GM12878 (cell line): ENCODE measurements around the gene RALGPS2. TPM values are rescaled to one million over a fixed set of nuclear protein-coding genes. Genes with fewer than 3 reads are reported as not detected.

Source experiments
- ATAC-seq: fragments of 200-7000 bp; cut with Tn5 transposase; 3 replicates; pipeline ENCODE4 v1.9.1; 2020; ENCODE audit warnings: mild to moderate bottlenecking, moderate library complexity
- BruUV-seq: library from RNA; stranded (reverse); fragments of 400-500 nt; replicated peaks from 2 replicates; lab custom pipeline; 2021; lab: Mats Ljungman, UMichigan
- CTCF ChIA-PET: fragments of 300-600 bp; sonication (Branson Sonifier 250); formaldehyde crosslinking; extraction: SDS; loops from one replicate; lab custom pipeline; 2021; ENCODE audit warnings: inconsistent platforms; lab: Yijun Ruan, JAX
- POLR2A ChIA-PET: fragments of 350-600 bp; formaldehyde crosslinking; extraction: SDS; loops from one replicate; lab custom pipeline; 2021; ENCODE audit warnings: inconsistent platforms; lab: Charles Lee
- RAD21 ChIA-PET: fragments of 300-600 bp; sonication (Branson Sonifier 250); formaldehyde crosslinking; loops from one replicate; lab custom pipeline; 2023; ENCODE audit warnings: antibody characterized with exemption; ENCODE audit not compliant: unreplicated experiment; lab: Charles Lee
- SMC1A ChIA-PET: fragments of 300-600 bp; sonication (Branson Sonifier 250); formaldehyde crosslinking; loops from one replicate; lab custom pipeline; 2023; ENCODE audit not compliant: unreplicated experiment, uncharacterized antibody; lab: Charles Lee
- DNase-seq: peaks from one replicate; pipeline ENCODE4 v3.0.0-alpha.2; 2011; ENCODE audit warnings: low read depth, low spot score
- FAIRE-seq: peaks from 3 replicates; lab custom pipeline; 2011; peaks lifted over from hg19 to GRCh38; lab: Jason Lieb, UNC
- H2AFZ ChIP-seq: 2 replicates; pipeline ENCODE4 v1.6.0; 2011; ENCODE audit warnings: low read depth, low read length, control low read depth; ENCODE audit not compliant: control insufficient read depth
- H3K27ac ChIP-seq: 2 replicates; pipeline ENCODE4 v1.5.1; 2011; ENCODE audit warnings: control low read depth; ENCODE audit not compliant: control insufficient read depth, insufficient read depth
- H3K27me3 ChIP-seq, 2 experiments: replicated peaks in 1 of 2; 2 replicates each; pipeline versions ENCODE4 v1.6.0 to v1.6.1; 2011; ENCODE audit warnings: low read length in 1 of 2; ENCODE audit not compliant: control insufficient read depth in 2 of 2, insufficient read depth in 2 of 2
- H3K36me3 ChIP-seq, 2 experiments: 2 replicates each; pipeline ENCODE4 v1.5.1; 2011; ENCODE audit warnings: low read length in 1 of 2; ENCODE audit not compliant: control insufficient read depth in 2 of 2, insufficient read depth in 2 of 2
- H3K4me1 ChIP-seq: 2 replicates; pipeline ENCODE4 v1.6.1; 2011; ENCODE audit warnings: mild to moderate bottlenecking, low read length, moderate library complexity, mixed read lengths; ENCODE audit not compliant: control insufficient read depth, insufficient read depth
- H3K4me2 ChIP-seq: 2 replicates; pipeline ENCODE4 v1.6.0; 2011; ENCODE audit warnings: control low read depth; ENCODE audit not compliant: control insufficient read depth, insufficient read depth
- H3K4me3 ChIP-seq: fragments of 200-600 bp; sonication (generic); 2 replicates; pipeline ENCODE4 v1.5.1; 2016
- H3K79me2 ChIP-seq: 2 replicates; pipeline ENCODE4 v1.6.0; 2011; ENCODE audit warnings: low read length; ENCODE audit not compliant: control insufficient read depth, insufficient read depth
- H3K9ac ChIP-seq: 2 replicates; pipeline ENCODE4 v1.8.0; 2011; ENCODE audit warnings: low read length, control low read depth, mixed read lengths; ENCODE audit not compliant: control insufficient read depth, insufficient read depth
- H3K9me3 ChIP-seq: replicated peaks from 3 replicates; pipeline ENCODE4 v1.5.1; 2011; ENCODE audit warnings: mild to moderate bottlenecking, low read length; ENCODE audit not compliant: control insufficient read depth, insufficient read depth
- H4K20me1 ChIP-seq: 2 replicates; pipeline ENCODE4 v1.6.0; 2011; ENCODE audit not compliant: control insufficient read depth, insufficient read depth
- BACH1 ChIP-seq: fragments of 450-650 bp; IDR thresholded peaks from 2 replicates; pipeline ENCODE4 v1.6.1; 2017; ENCODE audit warnings: mild to moderate bottlenecking, borderline replicate concordance
- BMI1 ChIP-seq: fragments of 450-650 bp; IDR thresholded peaks from 2 replicates; pipeline ENCODE4 v1.6.1; 2016; ENCODE audit warnings: mild to moderate bottlenecking, moderate library complexity, borderline replicate concordance
- CBX3 ChIP-seq: fragments of 200-600 bp; sonication (generic); IDR thresholded peaks from 2 replicates; pipeline ENCODE4 v1.6.1; 2016; ENCODE audit warnings: low read depth, borderline replicate concordance
- EGR1 ChIP-seq, 2 experiments: IDR thresholded peaks; 1 replicate in 1 of 2; 2 replicates in 1 of 2; pipeline ENCODE4 v1.6.1; 2011 to 2012; ENCODE audit warnings: low read depth in 2 of 2, low read length in 2 of 2, borderline replicate concordance in 1 of 2, mild to moderate bottlenecking in 1 of 2, moderate library complexity in 1 of 2
- FOXK2 ChIP-seq: fragments of 450-650 bp; IDR thresholded peaks from 2 replicates; pipeline ENCODE4 v1.6.1; 2017; ENCODE audit warnings: mild to moderate bottlenecking, moderate library complexity
- GABPA ChIP-seq: IDR thresholded peaks from 2 replicates; pipeline ENCODE4 v1.6.1; 2014; ENCODE audit warnings: antibody characterized with exemption, low read depth, mild to moderate bottlenecking, inconsistent platforms
- KLF5 ChIP-seq: fragments of 450-650 bp; IDR thresholded peaks from 2 replicates; pipeline ENCODE4 v1.6.1; 2014; ENCODE audit warnings: mild to moderate bottlenecking; ENCODE audit not compliant: partially characterized antibody
- MTA2 ChIP-seq: fragments of 450-650 bp; IDR thresholded peaks from 2 replicates; pipeline ENCODE4 v1.6.1; 2016; ENCODE audit warnings: low read depth, mild to moderate bottlenecking, moderate library complexity
- MTA3 ChIP-seq: IDR thresholded peaks from 2 replicates; pipeline ENCODE4 v1.6.1; 2012; ENCODE audit warnings: low read length, inconsistent platforms, borderline replicate concordance
- STAT1 ChIP-seq: fragments of 450-650 bp; conservative IDR thresholded peaks from 2 replicates; pipeline ENCODE4 v1.6.1; 2014; ENCODE audit warnings: antibody characterized with exemption, mild to moderate bottlenecking
- TAF1 ChIP-seq: IDR thresholded peaks from 2 replicates; pipeline ENCODE4 v1.6.1; 2011; ENCODE audit warnings: mild to moderate bottlenecking, low read depth, low read length, borderline replicate concordance
- ZNF207 ChIP-seq: fragments of 450-650 bp; IDR thresholded peaks from 2 replicates; pipeline ENCODE4 v1.6.1; 2014; ENCODE audit warnings: antibody characterized with exemption, mild to moderate bottlenecking, borderline replicate concordance
- ZNF274 ChIP-seq: IDR thresholded peaks from one replicate; pipeline ENCODE4 v1.8.0; 2011; ENCODE audit not compliant: insufficient read length, insufficient read depth
- ZSCAN29 ChIP-seq: fragments of 450-650 bp; IDR thresholded peaks from 2 replicates; pipeline ENCODE4 v1.6.1; 2017; ENCODE audit warnings: mild to moderate bottlenecking, moderate library complexity
- WGBS: methylation state at CpG from one replicate; pipeline ENCODE4 v1.1.6; 2016; ENCODE audit warnings: low lambda C conversion rate; ENCODE audit not compliant: insufficient replicate concordance, insufficient coverage; ENCODE audit errors: missing lambda C conversion rate; 5-methylcytosine and 5-hydroxymethylcytosine counted together
- in situ Hi-C: fragments of 300-500 bp; cut with MboI; formaldehyde crosslinking; loops from 9 replicates; pipeline ENCODE4 v1.14.3; 2018; ENCODE audit warnings: mixed read lengths
- intact Hi-C: fragments of 100-400 bp; cut with micrococcal nuclease; formaldehyde crosslinking; loops from one replicate; pipeline ENCODE4 v1.14.2; 2022; ENCODE audit not compliant: unreplicated experiment
- polyA plus RNA-seq, 11 experiments: library from polyadenylated mRNA; depleted of rRNA in 4 of 11; unstranded in 6 of 11; stranded (reverse) in 5 of 11; fragments of >200 nt; fragmentation: Nextera tagmentation in 4 of 11; fragmentation: Illumina TruSeq in 1 of 11; extraction: Ambion mirVana in 4 of 11; extraction: Trizol in 1 of 11; gene quantifications; 1 replicate in 1 of 11; 2 replicates in 10 of 11; pipeline versions ENCODE4 v1.2.1 to v1.2.3, GENCODE V29; 2011 to 2016; ENCODE audit warnings: inconsistent platforms in 2 of 11, missing spikeins in 2 of 11, low read depth in 1 of 11
- total RNA-seq, 4 experiments: library from RNA; depleted of rRNA in 3 of 4; stranded (reverse); fragments of >200 nt in 3 of 4; fragmentation: Illumina TruSeq in 1 of 4; extraction: Trizol in 1 of 4; gene quantifications; 2 replicates each; pipeline versions ENCODE4 v1.2.1 to v1.2.3, GENCODE V29; 2013 to 2021
- TF ChIP-seq, protein P1 (sequence below): fragments of 450-650 bp; IDR thresholded peaks from 2 replicates; pipeline ENCODE4 v1.6.1; 2017; ENCODE audit warnings: mild to moderate bottlenecking
- TF ChIP-seq, protein P2 (sequence below): IDR thresholded peaks from 2 replicates; pipeline ENCODE4 v1.6.1; 2012; ENCODE audit warnings: low read depth, low read length, improper control_type of control experiment
- TF ChIP-seq, protein P3 (sequence below): fragments of 150-350 bp; IDR thresholded peaks from 2 replicates; pipeline ENCODE4 v1.6.1; 2016; ENCODE audit warnings: low read depth, low read length
- TF ChIP-seq, protein P4 (sequence below): IDR thresholded peaks from 2 replicates; pipeline ENCODE4 v1.6.1; 2011; ENCODE audit warnings: borderline replicate concordance, low read depth, mild to moderate bottlenecking, moderate library complexity, low read length; ENCODE audit not compliant: insufficient read depth, poor library complexity, severe bottlenecking

RALGPS2 gene
- total and polyA plus RNA-seq, 10 of the 15 experiments (the other 5 are each of a cell fraction or from before 2014, with no cell fraction given): 0.08 to 3.7 (median 0.50) TPM

DNA sequence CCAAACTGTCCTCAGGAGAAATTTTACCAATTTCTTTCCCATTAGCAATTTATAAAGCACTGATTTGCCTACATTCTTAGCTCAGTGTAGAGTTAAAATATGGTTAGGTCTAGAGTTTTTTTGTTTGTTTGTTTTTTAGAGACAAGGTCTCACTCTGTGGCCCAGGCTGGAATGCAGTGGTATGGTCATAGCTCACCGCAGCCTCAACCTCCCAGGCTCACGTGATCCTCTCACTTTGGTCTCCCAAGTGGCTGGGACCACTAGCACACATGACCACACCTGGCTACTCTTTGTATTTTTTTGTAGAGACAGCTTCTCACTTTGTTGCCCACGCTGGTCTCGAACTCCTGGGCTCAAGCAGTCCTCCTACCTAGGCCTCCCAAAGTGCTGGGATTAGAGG, 10.6 kb upstream of the RALGPS2 start:
- Histone ChIP-seq H3K9ac (no peak overlapping the region), H3K4me2 (no peak overlapping the region), H3K27me3 (no peaks in the 10 kb centered on the region), H2AFZ (no peak overlapping the region), H3K4me3 (no peak overlapping the region), H3K27ac (no peak overlapping the region), H3K9me3 (no peaks in the 10 kb centered on the region), H3K4me1 (no peaks in the 10 kb centered on the region), H3K79me2 (no peaks in the 10 kb centered on the region), H4K20me1 (no peaks in the 10 kb centered on the region), H3K36me3 (no peaks in the 10 kb centered on the region)
- intact Hi-C loops: no loop called here
- in situ Hi-C loops: no loop called here
- DNase-seq (no peak), FAIRE-seq (no peak), ATAC-seq (no peak)
- POLR2A ChIA-PET: no interaction called here
- no TSS peak for BruUV-seq
- RAD21 ChIA-PET: no interaction called here
- SMC1A ChIA-PET: no interaction called here
- CTCF ChIA-PET: interaction anchor here (0.8 to 0.9 kb wide), 2 partner anchors 12 to 171 kb away, joined by 3 to 5 read pairs; no protein-coding TSS in a partner anchor
- 16% methylated on average over 4 of the region's 4 CpGs for WGBS
- no peak for TF ChIP-seq MTA3
- no peak for TF ChIP-seq ZNF274
- TF ChIP-seq, protein P1, sequence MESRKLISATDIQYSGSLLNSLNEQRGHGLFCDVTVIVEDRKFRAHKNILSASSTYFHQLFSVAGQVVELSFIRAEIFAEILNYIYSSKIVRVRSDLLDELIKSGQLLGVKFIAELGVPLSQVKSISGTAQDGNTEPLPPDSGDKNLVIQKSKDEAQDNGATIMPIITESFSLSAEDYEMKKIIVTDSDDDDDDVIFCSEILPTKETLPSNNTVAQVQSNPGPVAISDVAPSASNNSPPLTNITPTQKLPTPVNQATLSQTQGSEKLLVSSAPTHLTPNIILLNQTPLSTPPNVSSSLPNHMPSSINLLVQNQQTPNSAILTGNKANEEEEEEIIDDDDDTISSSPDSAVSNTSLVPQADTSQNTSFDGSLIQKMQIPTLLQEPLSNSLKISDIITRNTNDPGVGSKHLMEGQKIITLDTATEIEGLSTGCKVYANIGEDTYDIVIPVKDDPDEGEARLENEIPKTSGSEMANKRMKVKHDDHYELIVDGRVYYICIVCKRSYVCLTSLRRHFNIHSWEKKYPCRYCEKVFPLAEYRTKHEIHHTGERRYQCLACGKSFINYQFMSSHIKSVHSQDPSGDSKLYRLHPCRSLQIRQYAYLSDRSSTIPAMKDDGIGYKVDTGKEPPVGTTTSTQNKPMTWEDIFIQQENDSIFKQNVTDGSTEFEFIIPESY: no peak
- TF ChIP-seq TAF1: no peak
- no peak for TF ChIP-seq KLF5
- TF ChIP-seq ZSCAN29: no peak
- TF ChIP-seq STAT1: no peak
- no peak for TF ChIP-seq FOXK2
- TF ChIP-seq GABPA: no peak
- TF ChIP-seq, protein P2, sequence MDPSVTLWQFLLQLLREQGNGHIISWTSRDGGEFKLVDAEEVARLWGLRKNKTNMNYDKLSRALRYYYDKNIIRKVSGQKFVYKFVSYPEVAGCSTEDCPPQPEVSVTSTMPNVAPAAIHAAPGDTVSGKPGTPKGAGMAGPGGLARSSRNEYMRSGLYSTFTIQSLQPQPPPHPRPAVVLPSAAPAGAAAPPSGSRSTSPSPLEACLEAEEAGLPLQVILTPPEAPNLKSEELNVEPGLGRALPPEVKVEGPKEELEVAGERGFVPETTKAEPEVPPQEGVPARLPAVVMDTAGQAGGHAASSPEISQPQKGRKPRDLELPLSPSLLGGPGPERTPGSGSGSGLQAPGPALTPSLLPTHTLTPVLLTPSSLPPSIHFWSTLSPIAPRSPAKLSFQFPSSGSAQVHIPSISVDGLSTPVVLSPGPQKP: no peak
- TF ChIP-seq, protein P3, sequence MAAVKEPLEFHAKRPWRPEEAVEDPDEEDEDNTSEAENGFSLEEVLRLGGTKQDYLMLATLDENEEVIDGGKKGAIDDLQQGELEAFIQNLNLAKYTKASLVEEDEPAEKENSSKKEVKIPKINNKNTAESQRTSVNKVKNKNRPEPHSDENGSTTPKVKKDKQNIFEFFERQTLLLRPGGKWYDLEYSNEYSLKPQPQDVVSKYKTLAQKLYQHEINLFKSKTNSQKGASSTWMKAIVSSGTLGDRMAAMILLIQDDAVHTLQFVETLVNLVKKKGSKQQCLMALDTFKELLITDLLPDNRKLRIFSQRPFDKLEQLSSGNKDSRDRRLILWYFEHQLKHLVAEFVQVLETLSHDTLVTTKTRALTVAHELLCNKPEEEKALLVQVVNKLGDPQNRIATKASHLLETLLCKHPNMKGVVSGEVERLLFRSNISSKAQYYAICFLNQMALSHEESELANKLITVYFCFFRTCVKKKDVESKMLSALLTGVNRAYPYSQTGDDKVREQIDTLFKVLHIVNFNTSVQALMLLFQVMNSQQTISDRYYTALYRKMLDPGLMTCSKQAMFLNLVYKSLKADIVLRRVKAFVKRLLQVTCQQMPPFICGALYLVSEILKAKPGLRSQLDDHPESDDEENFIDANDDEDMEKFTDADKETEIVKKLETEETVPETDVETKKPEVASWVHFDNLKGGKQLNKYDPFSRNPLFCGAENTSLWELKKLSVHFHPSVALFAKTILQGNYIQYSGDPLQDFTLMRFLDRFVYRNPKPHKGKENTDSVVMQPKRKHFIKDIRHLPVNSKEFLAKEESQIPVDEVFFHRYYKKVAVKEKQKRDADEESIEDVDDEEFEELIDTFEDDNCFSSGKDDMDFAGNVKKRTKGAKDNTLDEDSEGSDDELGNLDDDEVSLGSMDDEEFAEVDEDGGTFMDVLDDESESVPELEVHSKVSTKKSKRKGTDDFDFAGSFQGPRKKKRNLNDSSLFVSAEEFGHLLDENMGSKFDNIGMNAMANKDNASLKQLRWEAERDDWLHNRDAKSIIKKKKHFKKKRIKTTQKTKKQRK: no peak
- no peak for TF ChIP-seq BMI1
- TF ChIP-seq, protein P4, sequence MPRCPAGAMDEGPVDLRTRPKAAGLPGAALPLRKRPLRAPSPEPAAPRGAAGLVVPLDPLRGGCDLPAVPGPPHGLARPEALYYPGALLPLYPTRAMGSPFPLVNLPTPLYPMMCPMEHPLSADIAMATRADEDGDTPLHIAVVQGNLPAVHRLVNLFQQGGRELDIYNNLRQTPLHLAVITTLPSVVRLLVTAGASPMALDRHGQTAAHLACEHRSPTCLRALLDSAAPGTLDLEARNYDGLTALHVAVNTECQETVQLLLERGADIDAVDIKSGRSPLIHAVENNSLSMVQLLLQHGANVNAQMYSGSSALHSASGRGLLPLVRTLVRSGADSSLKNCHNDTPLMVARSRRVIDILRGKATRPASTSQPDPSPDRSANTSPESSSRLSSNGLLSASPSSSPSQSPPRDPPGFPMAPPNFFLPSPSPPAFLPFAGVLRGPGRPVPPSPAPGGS: no peak
- no peak for TF ChIP-seq EGR1 (IDR thresholded peaks at IDR 0.05; ENCODE audit: borderline replicate concordance in 1 of 2, low read depth in 2 of 2, low read length in 2 of 2)
- no peak for TF ChIP-seq ZNF207
- no peak for TF ChIP-seq BACH1
- TF ChIP-seq MTA2: no peak
- TF ChIP-seq CBX3: no peak
